ENCODE data around the gene KRT75.

KRT75 gene

DNA sequence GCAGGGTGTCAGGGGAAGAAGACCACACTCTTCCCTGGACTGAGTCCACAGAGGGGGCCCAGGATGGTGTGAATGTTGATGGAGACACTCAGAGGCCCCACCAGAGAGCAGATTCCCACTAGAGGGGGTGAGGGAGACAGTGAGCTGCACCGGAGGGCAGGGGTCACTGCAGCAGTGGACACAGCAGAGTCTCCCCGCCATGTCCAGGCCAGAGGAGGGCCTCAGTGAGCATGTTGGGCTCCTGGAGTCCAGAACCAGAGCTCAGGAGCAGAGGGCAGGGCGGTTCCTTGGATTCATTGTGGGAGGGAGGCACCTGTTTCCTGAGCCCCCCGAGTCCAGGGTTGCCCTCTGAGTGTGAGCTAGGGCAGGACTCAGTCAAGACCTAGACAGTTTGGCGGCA is 26.3 kb downstream of the KRT75 start:
- no peak overlapping the region for H3K4me3 ChIP-seq (ENCODE audit: low read length)
- no peak for DNase-seq (ENCODE audit: low read depth)
- no peak for TF ChIP-seq CTCF (conservative IDR thresholded peaks at IDR 0.05; ENCODE audit: low read length)

- no peak for TF ChIP-seq CTCF (conservative IDR thresholded peaks at IDR 0.05; ENCODE audit: low read length)
- no peak within 1 kb of the TSS for H3K4me3 ChIP-seq (ENCODE audit: low read length)
- no peak for DNase-seq (ENCODE audit: low read depth)
These were observed 28.2 kb downstream of the KRT75 start, which contains the start of gene KRT82 for GRCh38 chr12:52405922-52406385. Gene KRT82, minus strand, starts transcription at chr12:52406335. Its CDS starts 58 bp downstream, at chr12:52406277.

DNA sequence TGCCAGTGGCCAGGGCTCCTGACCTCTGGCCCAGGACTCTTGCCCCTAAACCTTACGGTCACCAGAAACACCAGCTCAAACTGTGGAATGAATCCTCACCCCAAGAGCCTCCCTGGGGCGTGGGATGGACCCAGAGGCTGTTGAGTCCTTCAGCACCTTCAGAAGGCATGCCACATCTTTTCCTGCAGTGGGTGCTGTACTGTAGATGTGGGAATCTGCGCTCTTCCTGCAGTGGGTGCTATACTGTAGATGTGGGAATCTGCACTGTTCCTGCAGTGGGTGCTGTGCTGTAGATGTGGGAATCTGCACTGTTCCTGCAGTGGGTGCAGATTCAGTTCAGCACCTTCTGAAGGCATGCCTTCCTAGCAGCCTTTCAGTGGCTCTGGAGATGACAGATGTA is 29.2 kb downstream of the KRT75 start:
- TF ChIP-seq CTCF (conservative IDR thresholded peaks at IDR 0.05; ENCODE audit: low read length), result no peak
- no peak for DNase-seq (ENCODE audit: low read depth)
- no peak overlapping the region for H3K4me3 ChIP-seq (ENCODE audit: low read length)

- no peak overlapping the region for H3K4me3 ChIP-seq (ENCODE audit: low read length)
- no peak for TF ChIP-seq CTCF (conservative IDR thresholded peaks at IDR 0.05; ENCODE audit: low read length)
- no peak for DNase-seq (ENCODE audit: low read depth)
These were observed 30.6 kb downstream of the KRT75 start for GRCh38 chr12:52403561-52403960.

DNA sequence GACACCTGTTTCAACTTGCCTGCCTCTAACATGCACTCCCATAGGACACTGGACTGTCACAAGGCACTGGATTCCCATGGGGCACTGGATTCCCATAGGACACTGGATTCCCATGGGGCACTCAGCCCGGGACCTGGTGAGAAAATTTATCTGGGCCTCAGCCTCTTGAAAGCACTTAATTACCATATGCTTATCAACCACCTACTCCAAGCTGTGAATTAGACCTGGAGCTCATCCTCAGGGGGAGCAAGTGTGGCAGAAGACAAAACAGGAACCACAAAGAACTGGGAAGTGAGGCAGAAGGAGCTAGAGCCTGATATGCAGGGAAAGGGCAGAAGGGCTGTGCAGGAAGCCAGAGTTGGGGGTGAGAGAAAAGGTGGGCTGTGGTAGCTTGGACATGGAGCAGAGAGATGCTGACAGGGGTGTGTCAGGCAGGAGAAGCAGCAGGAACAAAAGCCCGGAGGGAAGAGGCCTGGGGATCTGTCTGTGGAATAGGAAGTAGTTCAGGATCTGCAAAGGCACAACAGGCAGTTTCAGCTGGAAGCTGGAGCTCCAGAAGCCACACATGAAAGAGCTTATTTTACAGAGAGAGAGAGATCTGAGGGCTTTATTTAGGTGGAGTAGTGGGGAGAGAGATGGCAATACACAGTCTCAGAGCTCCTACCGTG is 31.2 kb downstream of the KRT75 start:
- no peak for TF ChIP-seq CTCF (conservative IDR thresholded peaks at IDR 0.05; ENCODE audit: low read length)
- DNase-seq (ENCODE audit: low read depth), result no peak

GRCh38 chr12:52402377-52402776 is 31.8 kb downstream of the KRT75 start:
- no peak for TF ChIP-seq CTCF (conservative IDR thresholded peaks at IDR 0.05; ENCODE audit: low read length)
- no peak overlapping the region for H3K4me3 ChIP-seq (ENCODE audit: low read length)
- DNase-seq (ENCODE audit: low read depth), result no peak

More for the DNA sequence above, 31.2 kb downstream of the KRT75 start:
- H3K4me3 ChIP-seq (ENCODE audit: low read length), result no peak overlapping the region

- no peak for DNase-seq (ENCODE audit: low read depth)
- no peak overlapping the region for H3K4me3 ChIP-seq (ENCODE audit: low read length)
- TF ChIP-seq CTCF (conservative IDR thresholded peaks at IDR 0.05; ENCODE audit: low read length), result no peak
These were observed 32.2 kb downstream of the KRT75 start for GRCh38 chr12:52401926-52402325.

Measured in AG10803 (cell line).